WTC11 (cell line): ENCODE data around the gene CLMN.

Experiments used
- AFF4 ChIP-seq: sonication (generic); formaldehyde crosslinking; IDR thresholded peaks from 2 replicates; pipeline ENCODE4 v1.8.1; 2023; ENCODE audit warnings: mild to moderate bottlenecking, missing genetic modification reagents, borderline replicate concordance
- CREB1 ChIP-seq: sonication (generic); formaldehyde crosslinking; IDR thresholded peaks from 2 replicates; pipeline ENCODE4 v1.8.0; 2023; ENCODE audit warnings: mild to moderate bottlenecking, missing genetic modification reagents
- CTCF ChIP-seq: fragments of 200-600 bp; IDR thresholded peaks from 2 replicates; pipeline ENCODE4 v1.8.0; 2022; ENCODE audit warnings: antibody characterized with exemption
- HMGXB4 ChIP-seq: sonication (generic); formaldehyde crosslinking; IDR thresholded peaks from 2 replicates; pipeline ENCODE4 v1.8.1; 2023; ENCODE audit warnings: mild to moderate bottlenecking, moderate library complexity, missing genetic modification reagents
- JUN ChIP-seq: sonication (generic); formaldehyde crosslinking; IDR thresholded peaks from 2 replicates; pipeline ENCODE4 v1.8.0; 2023; ENCODE audit warnings: mild to moderate bottlenecking, missing genetic modification reagents
- NR3C1 ChIP-seq: sonication (generic); formaldehyde crosslinking; conservative IDR thresholded peaks from 2 replicates; pipeline ENCODE4 v1.8.1; 2023; ENCODE audit warnings: low read depth, mild to moderate bottlenecking, missing genetic modification reagents
- PREB ChIP-seq: sonication (generic); formaldehyde crosslinking; IDR thresholded peaks from 2 replicates; pipeline ENCODE4 v1.8.1; 2022; ENCODE audit warnings: mild to moderate bottlenecking, missing genetic modification reagents, moderate library complexity, borderline replicate concordance

GRCh38 chr14:95305940-95306339 lies 13.8 kb downstream of the CLMN start:
- TF ChIP-seq CTCF (no peak), HMGXB4 (no peak), PREB (CRISPR knock-in tag) (no peak), JUN (CRISPR knock-in tag) (no peak), NR3C1 (CRISPR knock-in tag) (no peak), AFF4 (CRISPR knock-in tag) (no peak), CREB1 (no peak)
